Suprapubic skin (tissue), 4 donors: ENCODE measurements around the gene ARHGEF11. TPM values are rescaled to one million over a fixed set of nuclear protein-coding genes. Genes with fewer than 3 reads are reported as not detected.

Source experiments
- DNase-seq, 2 donors: peaks; one replicate each; pipeline ENCODE4 v3.0.0-alpha.2; 2019; ENCODE audit warnings: low spot score in 2 of 2
- H3K27ac ChIP-seq: fragments of 200-600 bp; sonication (generic); one replicate; pipeline ENCODE4 v1.5.1; 2019
- H3K27me3 ChIP-seq: fragments of 200-600 bp; sonication (generic); one replicate; pipeline ENCODE4 v1.5.1; 2019
- H3K36me3 ChIP-seq: fragments of 200-600 bp; sonication (generic); one replicate; pipeline ENCODE4 v1.5.1; 2019
- H3K4me1 ChIP-seq: fragments of 200-600 bp; sonication (generic); one replicate; pipeline ENCODE4 v1.5.1; 2019
- H3K4me3 ChIP-seq: fragments of 200-600 bp; sonication (generic); one replicate; pipeline ENCODE4 v1.5.1; 2019; ENCODE audit warnings: mild to moderate bottlenecking
- H3K9me3 ChIP-seq: fragments of 200-600 bp; sonication (generic); one replicate; pipeline ENCODE4 v1.5.1; 2019
- CTCF ChIP-seq, 2 donors: fragments of 200-600 bp in 1 of 2; fragments of 450-650 bp in 1 of 2; sonication (generic) in 1 of 2; IDR thresholded peaks; one replicate each; pipeline ENCODE4 v1.5.1; 2016 to 2019; ENCODE audit warnings: antibody characterized with exemption in 2 of 2, mild to moderate bottlenecking in 1 of 2, moderate library complexity in 1 of 2
- EP300 ChIP-seq: sonication (generic); formaldehyde crosslinking; IDR thresholded peaks from one replicate; pipeline ENCODE4 v1.6.1; 2017; ENCODE audit warnings: antibody characterized with exemption
- POLR2A ChIP-seq, 2 donors: fragments of 450-650 bp; IDR thresholded peaks; one replicate each; pipeline ENCODE4 v1.6.1; 2017; ENCODE audit warnings: antibody characterized with exemption in 2 of 2, mild to moderate bottlenecking in 2 of 2, moderate library complexity in 2 of 2
- POLR2AphosphoS5 ChIP-seq, 3 donors: sonication (generic); formaldehyde crosslinking; IDR thresholded peaks; one replicate each; pipeline ENCODE4 v1.6.1; 2017; ENCODE audit warnings: antibody characterized with exemption in 3 of 3
- WGBS: methylation state at CpG from one replicate; pipeline ENCODE4 v1.1.5; 2018; 5-methylcytosine and 5-hydroxymethylcytosine counted together
- total RNA-seq, 4 donors: library from RNA; depleted of rRNA; stranded (reverse); fragments of >200 nt; gene quantifications; one replicate each; pipeline ENCODE4 v1.1.0, GENCODE V29; 2016

Gene ARHGEF11
- total RNA-seq, 4 donors from 2014 or later: 30.7 to 46.1 (median 40.3) TPM

DNA sequence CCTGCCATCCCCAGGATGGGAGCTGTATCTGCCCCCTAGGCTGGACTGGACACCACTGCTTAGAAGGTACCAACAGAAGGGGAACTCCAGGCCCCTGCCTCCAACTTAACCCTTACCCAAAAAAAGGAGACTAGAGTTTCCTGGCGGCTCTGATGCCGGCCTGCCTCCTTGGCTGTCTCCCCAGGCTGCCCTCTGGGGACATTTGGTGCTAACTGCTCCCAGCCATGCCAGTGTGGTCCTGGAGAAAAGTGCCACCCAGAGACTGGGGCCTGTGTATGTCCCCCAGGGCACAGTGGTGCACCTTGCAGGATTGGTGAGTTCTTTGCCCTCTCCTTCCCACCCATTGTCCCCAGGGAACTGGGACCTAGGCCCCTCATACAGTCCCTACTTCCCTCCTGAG lies 133.2 kb downstream of the ARHGEF11 start:
- H3K27ac ChIP-seq: no peak overlapping the region
- no CpG with 5 or more reads among the region's 2 CpGs for WGBS
- peaks cover 6% of the 10 kb centered on the region for H3K36me3 ChIP-seq
- H3K9me3 ChIP-seq: no peaks in the 10 kb centered on the region
- H3K27me3 ChIP-seq: peaks cover 48% of the 10 kb centered on the region
- H3K4me3 ChIP-seq: no peak overlapping the region
- no peak for DNase-seq
- TF ChIP-seq POLR2A (IDR thresholded peaks at IDR 0.05) (no peak), EP300 (no peak), CTCF (IDR thresholded peaks at IDR 0.05) (no peak), POLR2AphosphoS5 (IDR thresholded peaks at IDR 0.05) (no peak)
- peaks cover 18% of the 10 kb centered on the region for H3K4me1 ChIP-seq

DNA sequence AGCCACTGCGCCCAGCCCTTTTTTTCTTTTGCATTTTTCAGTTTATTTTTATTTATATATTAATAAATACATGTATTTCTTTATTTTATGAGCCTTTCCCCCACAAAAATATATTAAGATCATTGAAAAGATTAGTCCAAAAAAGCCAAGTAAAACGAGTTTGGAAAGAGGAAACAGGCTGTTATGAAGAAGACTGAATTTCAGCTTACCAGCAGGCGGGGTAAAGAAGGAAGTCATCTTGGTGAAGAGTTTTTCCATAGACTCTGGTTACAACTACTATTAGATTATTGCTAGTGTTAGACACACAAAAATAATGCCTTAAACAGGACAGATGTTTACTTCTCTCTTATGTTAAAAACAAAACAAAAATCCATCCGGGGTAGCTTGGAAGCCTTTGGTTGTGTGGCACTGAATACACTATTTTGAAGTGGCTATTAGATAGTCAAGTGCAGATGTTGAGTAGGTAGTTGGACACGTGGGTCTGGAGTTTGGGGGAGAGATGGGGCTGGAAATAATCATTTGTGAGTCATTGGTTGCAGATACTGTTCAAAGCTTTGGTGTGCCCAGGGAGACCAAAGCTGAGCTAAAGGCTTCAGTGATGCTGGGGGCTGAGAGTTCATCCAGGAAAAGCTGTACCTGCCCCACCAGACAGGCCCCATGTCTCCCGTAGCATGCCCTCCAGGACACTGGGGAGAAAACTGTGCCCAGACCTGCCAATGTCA lies 133.8 kb downstream of the ARHGEF11 start:
- peaks cover 21% of the 10 kb centered on the region for H3K4me1 ChIP-seq
- H3K27ac ChIP-seq: no peak overlapping the region
- peaks cover 46% of the 10 kb centered on the region for H3K27me3 ChIP-seq
- no peak for TF ChIP-seq POLR2AphosphoS5 (IDR thresholded peaks at IDR 0.05)
- no peak for TF ChIP-seq EP300
- TF ChIP-seq POLR2A (IDR thresholded peaks at IDR 0.05): no peak
- no peak for TF ChIP-seq CTCF (IDR thresholded peaks at IDR 0.05)
- no peaks in the 10 kb centered on the region for H3K9me3 ChIP-seq
- WGBS: 66% methylated on average over 6 of the region's 6 CpGs
- no peak for DNase-seq
- peaks cover 6% of the 10 kb centered on the region for H3K36me3 ChIP-seq
- H3K4me3 ChIP-seq: no peak overlapping the region

DNA sequence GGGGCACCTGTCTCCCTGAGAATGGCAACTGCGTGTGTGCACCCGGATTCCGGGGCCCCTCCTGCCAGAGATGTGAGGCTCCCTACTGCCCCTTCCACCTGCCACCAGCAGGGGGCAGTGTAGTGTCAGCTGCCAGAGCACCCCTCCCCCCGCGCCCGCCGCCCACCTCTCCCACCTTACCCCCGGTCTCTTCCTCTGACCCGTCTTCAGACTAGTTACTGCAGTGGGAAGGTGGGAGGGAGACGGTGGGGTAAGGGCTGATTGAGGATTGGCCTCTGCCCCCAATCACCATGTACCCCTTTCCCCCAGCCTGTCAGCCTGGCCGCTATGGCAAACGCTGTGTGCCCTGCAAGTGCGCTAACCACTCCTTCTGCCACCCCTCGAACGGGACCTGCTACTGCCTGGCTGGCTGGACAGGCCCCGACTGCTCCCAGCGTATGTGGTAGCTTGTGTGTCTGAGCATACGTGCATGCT lies 135.2 kb downstream of the ARHGEF11 start:
- Histone ChIP-seq H3K36me3 (peaks cover 6% of the 10 kb centered on the region), H3K4me1 (peaks cover 24% of the 10 kb centered on the region), H3K9me3 (no peaks in the 10 kb centered on the region), H3K27ac (no peak overlapping the region), H3K27me3 (peaks cover 51% of the 10 kb centered on the region), H3K4me3 (no peak overlapping the region)
- DNase-seq: no peak
- WGBS: 62% methylated on average over 14 of the region's 18 CpGs
- peak in 1 of 2 donors; percentile 81 for TF ChIP-seq CTCF (IDR thresholded peaks at IDR 0.05)
- TF ChIP-seq EP300: no peak

DNA sequence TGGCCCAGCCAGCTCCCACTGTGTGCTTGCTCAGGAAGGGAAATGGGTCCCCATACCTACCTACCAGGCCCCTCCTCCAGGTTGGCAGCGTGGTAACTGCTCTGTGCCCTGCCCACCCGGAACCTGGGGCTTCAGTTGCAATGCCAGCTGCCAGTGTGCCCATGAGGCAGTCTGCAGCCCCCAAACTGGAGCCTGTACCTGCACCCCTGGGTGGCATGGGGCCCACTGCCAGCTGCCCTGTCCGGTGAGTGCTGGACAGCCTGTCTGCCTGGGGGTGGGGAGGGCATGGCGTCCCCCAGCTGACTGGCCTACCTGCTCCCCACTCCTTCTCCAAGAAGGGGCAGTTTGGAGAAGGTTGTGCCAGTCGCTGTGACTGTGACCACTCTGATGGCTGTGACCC lies 135.9 kb downstream of the ARHGEF11 start:
- Histone ChIP-seq H3K9me3 (no peaks in the 10 kb centered on the region), H3K4me1 (peaks cover 24% of the 10 kb centered on the region), H3K27me3 (peaks cover 51% of the 10 kb centered on the region), H3K36me3 (peaks cover 5% of the 10 kb centered on the region), H3K27ac (no peak overlapping the region), H3K4me3 (no peak overlapping the region)
- DNase-seq: no peak
- TF ChIP-seq EP300 (no peak), CTCF (IDR thresholded peaks at IDR 0.05) (no peak), POLR2A (IDR thresholded peaks at IDR 0.05) (no peak), POLR2AphosphoS5 (IDR thresholded peaks at IDR 0.05) (no peak)
- no CpG with 5 or more reads among the region's 5 CpGs for WGBS

- H3K27me3 ChIP-seq: peaks cover 51% of the 10 kb centered on the region
- H3K27ac ChIP-seq: no peak overlapping the region
- H3K36me3 ChIP-seq: peaks cover 3% of the 10 kb centered on the region
- TF ChIP-seq POLR2A (IDR thresholded peaks at IDR 0.05): no peak
- TF ChIP-seq CTCF (IDR thresholded peaks at IDR 0.05): no peak
- TF ChIP-seq POLR2AphosphoS5 (IDR thresholded peaks at IDR 0.05): no peak
- no peak for TF ChIP-seq EP300
- H3K9me3 ChIP-seq: no peaks in the 10 kb centered on the region
- no peak overlapping the region for H3K4me3 ChIP-seq
- DNase-seq: no peak
- 49% methylated on average over 10 of the region's 10 CpGs for WGBS
- peaks cover 24% of the 10 kb centered on the region for H3K4me1 ChIP-seq
Observed at GRCh38 chr1:156908955-156909354, 136.6 kb downstream of the ARHGEF11 start.
